Mucosa of descending colon (tissue), 3 donors: ENCODE data around the gene ARHGAP9. TPM values are rescaled to one million over a fixed set of nuclear protein-coding genes. Genes with fewer than 3 reads are reported as not detected.
"Not testable (repeated sequence)": the region's sequence is repeated elsewhere in the genome, so short reads cannot be mapped to it uniquely, and the experiment has no call there.

Experiments used
- ATAC-seq: fragments of 200-7000 bp; cut with Tn5 transposase; one replicate; pipeline ENCODE4 v1.9.1; 2020; ENCODE audit warnings: mild to moderate bottlenecking, moderate library complexity
- DNase-seq, 3 donors: peaks; one replicate each; pipeline ENCODE4 v3.0.0-alpha.2; 2020
- H3K36me3 ChIP-seq: fragments of 200-600 bp; one replicate; pipeline ENCODE4 v1.8.0; 2021; ENCODE audit warnings: low read depth, mild to moderate bottlenecking
- H3K4me1 ChIP-seq: fragments of 200-600 bp; one replicate; pipeline ENCODE4 v1.8.0; 2021; ENCODE audit warnings: low read depth, mild to moderate bottlenecking
- H3K4me3 ChIP-seq: fragments of 200-600 bp; one replicate; pipeline ENCODE4 v1.8.0; 2021; ENCODE audit warnings: mild to moderate bottlenecking
- H3K9me3 ChIP-seq: fragments of 200-600 bp; one replicate; pipeline ENCODE4 v1.8.0; 2021; ENCODE audit warnings: mild to moderate bottlenecking
- intact Hi-C, 2 donors: fragments of 100-400 bp; cut with DNase I in 1 of 2; cut with micrococcal nuclease in 1 of 2; formaldehyde crosslinking; loops; one replicate each; pipeline versions ENCODE4 v1.11.0 to v1.11.1; 2022; cut with DNase I, micrococcal nuclease
- total RNA-seq, 3 donors: library from RNA; stranded (reverse); fragmentation: NEBNext Ultra II Directional in 2 of 3; extraction: Animal tissue kit (Norgen Biotek cat#: 25700) in 2 of 3; gene quantifications; one replicate each; pipeline versions ENCODE4 v1.2.1 to v1.2.4, GENCODE V29; 2021 to 2023
- TF ChIP-seq, protein P1 (sequence below): fragments of 200-600 bp; IDR thresholded peaks from one replicate; pipeline ENCODE4 v1.8.0; 2022; ENCODE audit warnings: antibody characterized with exemption, mild to moderate bottlenecking
- donor health status: DM: no; HTN: no; CAD: no; lungs with moderate emphysema.
- donor health status: DM: no; HTN: no; CAD: no.
- donor health status: DM: no; HTN: yes; CAD: no.

The ARHGAP9 gene
- total RNA-seq, 3 donors from 2014 or later: 8.8 to 18.5 (median 15.0) TPM

DNA sequence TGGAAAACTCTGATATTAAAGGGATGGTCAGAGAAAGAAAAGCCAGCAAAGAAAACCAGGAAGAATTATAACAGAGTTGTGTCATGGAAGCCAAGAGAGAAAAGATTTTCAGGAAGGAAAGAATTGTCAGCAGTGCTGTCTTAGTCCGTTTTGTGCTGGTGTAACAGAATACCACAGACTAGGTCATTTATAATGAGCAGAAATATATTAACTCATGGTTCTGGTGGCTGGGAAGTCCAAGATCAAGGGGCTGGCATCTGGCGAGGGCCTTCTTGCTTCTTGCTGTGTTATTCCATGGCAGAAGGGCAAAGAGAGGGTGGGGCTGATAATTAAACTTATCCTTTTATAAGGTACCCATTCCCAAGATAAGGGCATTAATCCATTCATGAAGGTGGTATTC lies 31.0 kb downstream of the ARHGAP9 start:
- Histone ChIP-seq H3K4me1 (no peaks in the 10 kb centered on the region), H3K9me3 (no peaks in the 10 kb centered on the region), H3K36me3 (no peaks in the 10 kb centered on the region), H3K4me3 (no peak overlapping the region)
- intact Hi-C loops: no loop called here
- TF ChIP-seq, protein P1, sequence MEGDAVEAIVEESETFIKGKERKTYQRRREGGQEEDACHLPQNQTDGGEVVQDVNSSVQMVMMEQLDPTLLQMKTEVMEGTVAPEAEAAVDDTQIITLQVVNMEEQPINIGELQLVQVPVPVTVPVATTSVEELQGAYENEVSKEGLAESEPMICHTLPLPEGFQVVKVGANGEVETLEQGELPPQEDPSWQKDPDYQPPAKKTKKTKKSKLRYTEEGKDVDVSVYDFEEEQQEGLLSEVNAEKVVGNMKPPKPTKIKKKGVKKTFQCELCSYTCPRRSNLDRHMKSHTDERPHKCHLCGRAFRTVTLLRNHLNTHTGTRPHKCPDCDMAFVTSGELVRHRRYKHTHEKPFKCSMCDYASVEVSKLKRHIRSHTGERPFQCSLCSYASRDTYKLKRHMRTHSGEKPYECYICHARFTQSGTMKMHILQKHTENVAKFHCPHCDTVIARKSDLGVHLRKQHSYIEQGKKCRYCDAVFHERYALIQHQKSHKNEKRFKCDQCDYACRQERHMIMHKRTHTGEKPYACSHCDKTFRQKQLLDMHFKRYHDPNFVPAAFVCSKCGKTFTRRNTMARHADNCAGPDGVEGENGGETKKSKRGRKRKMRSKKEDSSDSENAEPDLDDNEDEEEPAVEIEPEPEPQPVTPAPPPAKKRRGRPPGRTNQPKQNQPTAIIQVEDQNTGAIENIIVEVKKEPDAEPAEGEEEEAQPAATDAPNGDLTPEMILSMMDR: no peak
- ATAC-seq (no peak), DNase-seq (no peak)

DNA sequence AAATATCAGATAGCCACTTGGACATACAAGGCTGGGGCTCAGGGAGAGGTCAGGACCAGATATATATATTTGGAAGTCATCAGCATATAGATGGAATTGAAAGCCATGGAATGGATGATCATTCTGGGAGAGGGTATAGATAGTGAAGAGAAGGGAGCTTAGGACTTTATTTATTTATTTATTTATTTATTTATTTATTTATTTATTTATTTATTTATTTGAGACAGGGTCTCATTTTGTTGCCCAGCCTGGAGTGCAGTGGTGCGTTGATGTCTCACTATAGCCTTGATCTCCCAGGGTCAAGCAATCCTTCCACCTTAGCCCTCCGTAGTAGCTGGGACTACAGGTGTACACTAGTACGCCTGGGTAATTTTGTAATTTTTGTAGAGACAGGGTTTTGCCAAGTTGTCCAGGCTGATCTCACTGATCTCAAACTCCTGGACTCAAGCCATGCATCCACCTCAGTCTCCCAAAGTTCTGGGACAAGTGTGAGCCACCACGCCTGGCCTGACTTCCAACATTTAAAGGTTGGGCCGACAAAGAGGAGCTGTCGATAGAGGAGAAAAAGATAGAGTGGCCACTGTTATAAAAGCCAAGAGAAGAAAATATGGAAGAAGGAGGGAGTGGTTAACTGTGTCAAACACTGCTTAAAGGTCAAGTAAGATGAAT lies 33.2 kb downstream of the ARHGAP9 start:
- intact Hi-C loops: no loop called here
- TF ChIP-seq, protein P1: no peak
- Histone ChIP-seq H3K9me3 (no peaks in the 10 kb centered on the region), H3K4me1 (no peaks in the 10 kb centered on the region), H3K36me3 (no peaks in the 10 kb centered on the region), H3K4me3 (no peak overlapping the region)
- DNase-seq (no peak), ATAC-seq (no peak)

DNA sequence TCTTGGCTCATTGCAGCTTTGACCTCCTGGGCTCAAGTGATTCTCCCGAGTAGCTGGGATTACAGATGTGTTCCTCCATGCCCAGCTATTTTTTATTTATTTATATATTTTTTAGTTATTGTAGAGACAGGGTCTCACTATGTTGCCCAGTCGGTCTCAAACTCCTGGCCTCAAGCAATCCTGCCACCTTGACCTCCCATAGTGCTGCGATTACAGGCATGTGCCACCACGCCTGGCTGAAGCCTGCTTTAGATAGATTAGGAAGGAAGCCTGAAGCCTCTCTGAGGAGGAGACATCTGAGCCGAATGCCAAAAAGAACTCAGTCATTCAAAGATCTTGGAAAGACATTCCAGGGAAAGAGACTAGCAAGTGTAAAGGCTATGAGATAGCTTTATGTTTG lies 34.9 kb downstream of the ARHGAP9 start:
- no peak overlapping the region for H3K4me3 ChIP-seq
- no peaks in the 10 kb centered on the region for H3K9me3 ChIP-seq
- DNase-seq (no peak), ATAC-seq (no peak)
- H3K4me1 ChIP-seq: no peaks in the 10 kb centered on the region
- TF ChIP-seq, protein P1: no peak
- intact Hi-C loops: no loop called here
- no peaks in the 10 kb centered on the region for H3K36me3 ChIP-seq

DNA sequence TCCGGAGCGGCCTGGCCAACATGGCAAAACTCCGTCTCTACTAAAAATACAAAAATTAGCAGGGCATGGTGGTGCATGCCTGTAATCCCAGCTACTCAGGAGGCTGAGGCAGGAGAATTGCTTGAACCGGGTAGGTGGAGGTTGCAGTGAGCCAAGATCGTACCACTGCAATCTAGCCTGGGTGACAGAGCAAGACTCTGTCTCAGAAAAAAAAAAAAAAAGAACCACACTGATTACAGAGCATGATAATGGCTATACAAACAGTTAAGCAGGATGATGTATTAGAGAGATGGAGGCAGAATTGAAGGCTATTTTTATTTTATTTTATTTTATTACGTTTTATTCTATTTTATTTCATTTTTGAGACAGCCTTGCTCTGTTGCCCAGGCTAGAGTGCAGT lies 35.3 kb downstream of the ARHGAP9 start:
- not testable (repeated sequence) for H3K9me3 ChIP-seq

DNA sequence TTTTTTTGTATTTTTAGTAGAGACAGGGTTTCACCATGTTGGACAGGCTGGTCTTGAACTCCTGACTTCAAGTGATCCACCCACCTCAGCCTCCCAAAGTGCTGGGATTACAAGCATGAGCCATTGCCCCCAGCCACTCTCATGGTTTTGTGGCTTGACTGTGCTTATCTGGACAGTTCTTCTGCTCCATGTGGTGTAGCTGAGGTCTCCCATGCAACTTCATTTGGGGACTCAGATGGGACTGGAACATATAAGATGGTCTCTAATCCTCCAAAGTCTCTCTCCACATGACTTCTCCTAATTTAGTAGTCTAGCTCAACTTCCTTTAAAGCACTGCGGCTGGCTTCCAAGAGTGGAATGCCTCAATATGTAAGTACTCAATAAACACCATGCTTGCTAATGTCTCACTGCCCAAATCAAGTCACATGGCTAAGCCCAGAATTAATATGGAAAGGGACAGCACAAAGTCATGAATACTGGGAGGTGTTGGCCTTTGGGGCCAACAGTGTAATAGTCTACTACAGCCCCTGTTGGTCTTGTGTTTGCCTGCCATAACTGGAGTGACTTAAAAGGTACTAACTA lies 37.7 kb downstream of the ARHGAP9 start:
- Histone ChIP-seq H3K4me1 (no peaks in the 10 kb centered on the region), H3K9me3 (no peaks in the 10 kb centered on the region), H3K4me3 (no peak overlapping the region), H3K36me3 (no peaks in the 10 kb centered on the region)
- intact Hi-C loops: no loop called here
- ATAC-seq (no peak), DNase-seq (no peak)
- TF ChIP-seq, protein P1: no peak

More for the DNA sequence above, 35.3 kb downstream of the ARHGAP9 start:
- H3K4me3 ChIP-seq, intact Hi-C loops, H3K36me3 ChIP-seq, ATAC-seq, DNase-seq, H3K4me1 ChIP-seq: not testable (repeated sequence)

DNA sequence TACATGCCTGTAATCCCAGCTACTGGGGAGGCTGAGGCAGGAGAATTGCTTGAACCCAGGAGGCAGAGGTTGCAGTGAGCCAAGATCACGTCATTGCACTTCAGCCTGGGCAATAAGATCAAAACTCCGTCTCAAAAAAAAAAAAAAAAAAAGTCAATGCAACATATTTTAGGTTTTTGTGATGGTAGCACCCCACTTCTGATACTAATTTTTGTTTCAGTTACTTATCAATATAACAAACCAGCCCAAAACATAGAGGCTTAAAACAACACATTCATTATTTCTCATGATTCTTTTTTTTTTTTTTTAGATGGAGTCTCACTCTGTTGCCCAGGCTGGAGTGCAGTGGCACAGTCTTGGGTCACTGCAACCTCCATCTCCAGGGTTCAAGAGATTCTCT lies 38.3 kb downstream of the ARHGAP9 start:
- ATAC-seq, H3K36me3 ChIP-seq, intact Hi-C loops, H3K4me1 ChIP-seq, DNase-seq, H3K9me3 ChIP-seq, H3K4me3 ChIP-seq: not testable (repeated sequence)
